ENCODE measurements around the gene KLHL29.

KLHL29 gene

GRCh38 chr2:23627236-23628009, 242.4 kb downstream of the KLHL29 start:
- no peak overlapping the region for H3K4me3 ChIP-seq (ENCODE audit: low read length, poor library complexity, severe bottlenecking)
- no peaks in the 10 kb centered on the region for H3K79me2 ChIP-seq (ENCODE audit: insufficient read depth, low read length)
- no peak overlapping the region for H2AFZ ChIP-seq (ENCODE audit: low read length)
- no peaks in the 10 kb centered on the region for H4K20me1 ChIP-seq (ENCODE audit: insufficient read depth, low read length, poor library complexity, severe bottlenecking)
- H3K4me1 ChIP-seq (ENCODE audit: insufficient read depth, low read length, poor library complexity, severe bottlenecking), result no peaks in the 10 kb centered on the region
- H3K9ac ChIP-seq (ENCODE audit: low read depth, low read length, poor library complexity, severe bottlenecking), result no peak overlapping the region
- no peaks in the 10 kb centered on the region for H3K9me2 ChIP-seq (replicated peaks; ENCODE audit: low read depth, low read length)
- TF ChIP-seq EZH2phosphoT487 (IDR thresholded peaks at IDR 0.05; ENCODE audit: borderline replicate concordance), result no peak
- TF ChIP-seq CTCF (conservative IDR thresholded peaks at IDR 0.05; ENCODE audit: low read length), result no peak
- peaks cover 8% of the 10 kb centered on the region; the same call in 1 of the 2 replicates for H3K9me3 ChIP-seq (ENCODE audit: insufficient read depth, low read depth, low read length)
- H3K36me3 ChIP-seq (ENCODE audit: insufficient read depth, low read length), result no peaks in the 10 kb centered on the region
- H3K27me3 ChIP-seq (ENCODE audit: insufficient read depth, low read length, poor library complexity, severe bottlenecking), result no peaks in the 10 kb centered on the region
- H3K4me2 ChIP-seq (ENCODE audit: low read depth, low read length, poor library complexity, severe bottlenecking), result no peak overlapping the region
- H3F3A ChIP-seq (ENCODE audit: low read depth), result no peaks in the 10 kb centered on the region

GRCh38 chr2:23628926-23629771, 244.2 kb downstream of the KLHL29 start:
- H3K9ac ChIP-seq (ENCODE audit: low read depth, low read length, poor library complexity, severe bottlenecking), result no peak overlapping the region
- no peak for TF ChIP-seq EZH2phosphoT487 (IDR thresholded peaks at IDR 0.05; ENCODE audit: borderline replicate concordance)
- H3K4me1 ChIP-seq (ENCODE audit: insufficient read depth, low read length, poor library complexity, severe bottlenecking), result no peaks in the 10 kb centered on the region
- no peak overlapping the region for H2AFZ ChIP-seq (ENCODE audit: low read length)
- no peaks in the 10 kb centered on the region for H3K27me3 ChIP-seq (ENCODE audit: insufficient read depth, low read length, poor library complexity, severe bottlenecking)
- H3K4me2 ChIP-seq (ENCODE audit: low read depth, low read length, poor library complexity, severe bottlenecking), result no peak overlapping the region
- H3K36me3 ChIP-seq (ENCODE audit: insufficient read depth, low read length), result no peaks in the 10 kb centered on the region
- H4K20me1 ChIP-seq (ENCODE audit: insufficient read depth, low read length, poor library complexity, severe bottlenecking), result no peaks in the 10 kb centered on the region
- H3K79me2 ChIP-seq (ENCODE audit: insufficient read depth, low read length), result no peaks in the 10 kb centered on the region
- no peaks in the 10 kb centered on the region for H3F3A ChIP-seq (ENCODE audit: low read depth)
- no peaks in the 10 kb centered on the region for H3K9me2 ChIP-seq (replicated peaks; ENCODE audit: low read depth, low read length)
- no peak overlapping the region for H3K4me3 ChIP-seq (ENCODE audit: low read length, poor library complexity, severe bottlenecking)
- peaks cover 6% of the 10 kb centered on the region; the same call in 1 of the 2 replicates for H3K9me3 ChIP-seq (ENCODE audit: insufficient read depth, low read depth, low read length)

- H3K79me2 ChIP-seq (ENCODE audit: insufficient read depth, low read length), result no peaks in the 10 kb centered on the region
- H3K4me3 ChIP-seq (ENCODE audit: low read length, poor library complexity, severe bottlenecking), result no peak overlapping the region
- TF ChIP-seq EZH2phosphoT487 (IDR thresholded peaks at IDR 0.05; ENCODE audit: borderline replicate concordance) (no peak), CTCF (conservative IDR thresholded peaks at IDR 0.05; ENCODE audit: low read length) (no peak)
- H3K36me3 ChIP-seq (ENCODE audit: insufficient read depth, low read length), result no peaks in the 10 kb centered on the region
- H3K9me3 ChIP-seq (ENCODE audit: insufficient read depth, low read depth, low read length), result no peaks in the 10 kb centered on the region
- H3K9me2 ChIP-seq (replicated peaks; ENCODE audit: low read depth, low read length), result no peaks in the 10 kb centered on the region
- H2AFZ ChIP-seq (ENCODE audit: low read length), result no peak overlapping the region
- H3F3A ChIP-seq (ENCODE audit: low read depth), result no peaks in the 10 kb centered on the region
- H3K4me1 ChIP-seq (ENCODE audit: insufficient read depth, low read length, poor library complexity, severe bottlenecking), result no peaks in the 10 kb centered on the region
- H3K4me2 ChIP-seq (ENCODE audit: low read depth, low read length, poor library complexity, severe bottlenecking), result no peak overlapping the region
- no peak overlapping the region for H3K9ac ChIP-seq (ENCODE audit: low read depth, low read length, poor library complexity, severe bottlenecking)
- no peaks in the 10 kb centered on the region for H4K20me1 ChIP-seq (ENCODE audit: insufficient read depth, low read length, poor library complexity, severe bottlenecking)
- no peaks in the 10 kb centered on the region for H3K27me3 ChIP-seq (ENCODE audit: insufficient read depth, low read length, poor library complexity, severe bottlenecking)
These were observed 244.9 kb downstream of the KLHL29 start for GRCh38 chr2:23629772-23630480.

Measured in Loucy (cell line).